T-helper 17 cell (primary cell): Measurements from ENCODE around the gene GFRAL. TPM values are rescaled to one million over a fixed set of nuclear protein-coding genes. Genes with fewer than 3 reads are reported as not detected.
"Not testable (repeated sequence)": the region's sequence is repeated elsewhere in the genome, so short reads cannot be mapped to it uniquely, and the experiment has no call there.

Experiments
- ATAC-seq: fragments of 150-1000 bp; cut with Tn5 transposase; 2 replicates; pipeline ENCODE4 v1.10.0; 2021; ENCODE audit warnings: mild to moderate bottlenecking, moderate library complexity
- DNase-seq, 3 donors: peaks; one replicate each; pipeline versions ENCODE4 v3.0.0 to v3.0.0-alpha.2; 2020 to 2021
- H3K9me3 ChIP-seq: one replicate; pipeline ENCODE4 v1.7.0; 2013; ENCODE audit warnings: low read length, mild to moderate bottlenecking; ENCODE audit not compliant: control insufficient read depth, poor library complexity, severe bottlenecking
- H3K27ac Mint-ChIP-seq: one replicate; pipeline ENCODE4 v1.8.0; 2022; ENCODE audit warnings: mild to moderate bottlenecking, moderate library complexity, mixed read lengths
- H3K27me3 Mint-ChIP-seq: one replicate; pipeline ENCODE4 v1.8.0; 2022; ENCODE audit warnings: mixed read lengths
- H3K36me3 Mint-ChIP-seq: one replicate; pipeline ENCODE4 v1.8.0; 2022; ENCODE audit warnings: low read depth, mixed read lengths
- H3K4me1 Mint-ChIP-seq: one replicate; pipeline ENCODE4 v1.8.0; 2022; ENCODE audit warnings: mild to moderate bottlenecking, mixed read lengths
- H3K4me3 Mint-ChIP-seq: one replicate; pipeline ENCODE4 v1.8.0; 2022; ENCODE audit warnings: mild to moderate bottlenecking, moderate library complexity, mixed read lengths
- total RNA-seq, 4 donors: library from RNA in 2 of 4; stranded (reverse) in 2 of 4; gene quantifications; one replicate each; pipeline ENCODE4 v1.2.3 and lab custom pipeline; 2022 to 2026

GFRAL gene
- total RNA-seq (not detected), total RNA-seq (lab: John Stamatoyannopoulos, UW) (0 reads per million in 2 donors)

- Mint-ChIP-seq H3K4me1 (no peaks in the 10 kb centered on the region), H3K36me3 (no peaks in the 10 kb centered on the region), H3K27ac (no peak within 1 kb of the TSS), H3K4me3 (no peak within 1 kb of the TSS), H3K27me3 (no peaks in the 10 kb centered on the region)
- no peaks in the 10 kb centered on the region for H3K9me3 ChIP-seq
- ATAC-seq, result no peak
- DNase-seq, result no peak
Measured at GRCh38 chr6:55327169-55327568, at the start of gene GFRAL. Gene GFRAL, plus strand, starts transcription at chr6:55327469. Its CDS starts 86 bp downstream, at chr6:55327555.

GRCh38 chr6:55277646-55278045 lies 49.6 kb upstream of the GFRAL start:
- Mint-ChIP-seq H3K27ac (no peak overlapping the region), H3K27me3 (no peaks in the 10 kb centered on the region), H3K4me3 (no peak overlapping the region), H3K36me3 (no peaks in the 10 kb centered on the region), H3K4me1 (no peaks in the 10 kb centered on the region)
- ATAC-seq (no peak), DNase-seq (no peak)
- H3K9me3 ChIP-seq, result no peaks in the 10 kb centered on the region

GRCh38 chr6:55281215-55281614 lies 46.1 kb upstream of the GFRAL start:
- no peak for DNase-seq
- H3K36me3 Mint-ChIP-seq, result no peaks in the 10 kb centered on the region
- no peak overlapping the region for H3K4me3 Mint-ChIP-seq
- no peak for ATAC-seq
- H3K27ac Mint-ChIP-seq, result no peak overlapping the region
- H3K27me3 Mint-ChIP-seq, result no peaks in the 10 kb centered on the region
- H3K4me1 Mint-ChIP-seq, result no peaks in the 10 kb centered on the region
- no peaks in the 10 kb centered on the region for H3K9me3 ChIP-seq

- ATAC-seq (no peak), DNase-seq (no peak)
- Mint-ChIP-seq H3K4me1 (no peaks in the 10 kb centered on the region), H3K4me3 (no peak overlapping the region), H3K27ac (no peak overlapping the region), H3K36me3 (no peaks in the 10 kb centered on the region), H3K27me3 (no peaks in the 10 kb centered on the region)
- no peaks in the 10 kb centered on the region for H3K9me3 ChIP-seq
Measured at GRCh38 chr6:55282115-55282514, 45.2 kb upstream of the GFRAL start.

- Mint-ChIP-seq H3K4me3 (no peak overlapping the region), H3K27ac (no peak overlapping the region), H3K27me3 (no peaks in the 10 kb centered on the region), H3K4me1 (no peaks in the 10 kb centered on the region), H3K36me3 (no peaks in the 10 kb centered on the region)
- DNase-seq, result no peak
- no peak for ATAC-seq
- no peaks in the 10 kb centered on the region for H3K9me3 ChIP-seq
Measured at GRCh38 chr6:55286824-55287223, 40.4 kb upstream of the GFRAL start.

GRCh38 chr6:55290736-55291135 lies 36.5 kb upstream of the GFRAL start:
- H3K27me3 Mint-ChIP-seq, result no peaks in the 10 kb centered on the region
- no peaks in the 10 kb centered on the region for H3K36me3 Mint-ChIP-seq
- H3K4me3 Mint-ChIP-seq, result no peak overlapping the region
- no peak overlapping the region for H3K27ac Mint-ChIP-seq
- no peaks in the 10 kb centered on the region for H3K4me1 Mint-ChIP-seq
- ATAC-seq, result no peak
- no peaks in the 10 kb centered on the region for H3K9me3 ChIP-seq
- no peak for DNase-seq

- Mint-ChIP-seq H3K4me3 (no peak overlapping the region), H3K27ac (no peak overlapping the region), H3K27me3 (no peaks in the 10 kb centered on the region), H3K4me1 (no peaks in the 10 kb centered on the region), H3K36me3 (no peaks in the 10 kb centered on the region)
- DNase-seq (no peak), ATAC-seq (no peak)
- no peaks in the 10 kb centered on the region for H3K9me3 ChIP-seq
Measured at GRCh38 chr6:55293116-55293515, 34.2 kb upstream of the GFRAL start.

DNA sequence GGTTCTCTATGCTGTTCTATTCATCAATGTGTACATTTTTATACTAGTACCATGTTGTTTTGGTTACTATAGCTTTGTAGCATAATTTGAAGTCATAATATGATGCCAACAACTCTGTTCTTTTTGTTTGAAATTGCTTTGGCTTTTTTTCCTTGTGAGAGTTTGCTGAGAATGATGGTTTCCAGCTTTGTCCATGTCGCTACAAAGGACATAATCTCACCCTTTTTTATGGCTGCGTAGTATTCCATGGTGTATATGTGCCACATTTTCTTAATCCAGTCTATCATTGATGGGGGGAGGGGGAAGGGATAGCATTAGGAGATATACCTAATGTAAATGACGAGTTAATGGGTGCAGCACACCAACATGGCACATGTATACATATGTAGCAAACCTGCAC lies 30.1 kb upstream of the GFRAL start:
- not testable (repeated sequence) for H3K4me3 Mint-ChIP-seq, H3K27ac Mint-ChIP-seq, H3K36me3 Mint-ChIP-seq, H3K4me1 Mint-ChIP-seq, H3K9me3 ChIP-seq, H3K27me3 Mint-ChIP-seq, DNase-seq, ATAC-seq

DNA sequence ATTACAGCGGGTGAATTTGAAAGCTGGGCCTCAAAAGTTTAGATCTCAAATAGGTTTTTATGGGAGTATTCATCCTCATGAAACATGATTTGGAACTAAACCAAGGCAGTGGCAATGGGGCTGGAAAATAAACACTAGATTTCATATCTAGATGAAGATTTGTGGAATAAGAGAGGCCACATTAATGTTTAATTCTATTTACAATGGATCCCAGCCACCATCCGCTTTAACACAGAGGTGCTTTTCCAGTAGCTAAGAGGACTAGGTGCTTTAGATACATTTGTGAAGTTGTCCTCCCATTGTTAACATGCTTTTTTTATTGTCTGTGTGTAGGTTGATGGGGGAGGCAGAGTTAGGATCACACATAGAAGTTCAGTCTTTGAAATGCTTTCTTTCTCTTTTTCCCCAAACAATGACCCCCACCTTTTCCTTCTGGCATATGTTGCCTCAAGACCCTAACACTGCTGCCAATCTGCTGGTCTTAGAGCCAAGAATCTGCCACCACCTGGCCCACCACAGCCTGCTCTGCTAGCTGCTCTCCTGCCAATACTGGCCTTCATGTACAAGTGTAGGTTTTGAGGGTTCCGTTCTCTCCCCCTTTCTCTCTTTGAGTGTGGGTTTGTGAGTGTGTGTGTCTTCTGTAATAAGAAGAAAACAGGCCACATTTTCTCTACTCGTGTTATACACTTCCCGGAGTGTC lies 27.8 kb upstream of the GFRAL start:
- no peaks in the 10 kb centered on the region for H3K36me3 Mint-ChIP-seq
- no peak overlapping the region for H3K4me3 Mint-ChIP-seq
- no peaks in the 10 kb centered on the region for H3K27me3 Mint-ChIP-seq
- H3K27ac Mint-ChIP-seq, result no peak overlapping the region
- ATAC-seq, result no peak
- no peaks in the 10 kb centered on the region for H3K9me3 ChIP-seq
- H3K4me1 Mint-ChIP-seq, result no peaks in the 10 kb centered on the region
- DNase-seq, result no peak

DNA sequence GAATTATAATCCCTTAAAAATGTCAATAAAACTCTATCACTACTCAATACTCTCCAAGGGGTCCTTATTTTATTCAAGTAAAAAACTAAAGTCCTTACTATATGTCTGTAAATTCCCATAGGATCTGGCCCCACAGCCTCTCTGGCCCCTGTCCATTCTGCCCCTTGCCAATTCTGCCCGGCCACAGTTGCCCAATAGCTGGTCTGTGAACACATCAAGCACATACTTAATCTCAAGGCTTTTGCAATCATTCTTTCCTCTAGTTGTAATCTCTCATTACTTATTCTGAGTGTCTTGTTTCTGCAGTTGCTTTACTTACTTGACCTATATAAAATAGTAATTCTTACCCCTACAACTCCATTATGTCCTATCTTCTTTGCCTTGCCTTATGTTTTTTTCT lies 22.5 kb upstream of the GFRAL start:
- DNase-seq (no peak), ATAC-seq (no peak)
- no peaks in the 10 kb centered on the region for H3K9me3 ChIP-seq
- Mint-ChIP-seq H3K27ac (no peak overlapping the region), H3K4me3 (no peak overlapping the region), H3K27me3 (no peaks in the 10 kb centered on the region), H3K4me1 (no peaks in the 10 kb centered on the region), H3K36me3 (no peaks in the 10 kb centered on the region)

DNA sequence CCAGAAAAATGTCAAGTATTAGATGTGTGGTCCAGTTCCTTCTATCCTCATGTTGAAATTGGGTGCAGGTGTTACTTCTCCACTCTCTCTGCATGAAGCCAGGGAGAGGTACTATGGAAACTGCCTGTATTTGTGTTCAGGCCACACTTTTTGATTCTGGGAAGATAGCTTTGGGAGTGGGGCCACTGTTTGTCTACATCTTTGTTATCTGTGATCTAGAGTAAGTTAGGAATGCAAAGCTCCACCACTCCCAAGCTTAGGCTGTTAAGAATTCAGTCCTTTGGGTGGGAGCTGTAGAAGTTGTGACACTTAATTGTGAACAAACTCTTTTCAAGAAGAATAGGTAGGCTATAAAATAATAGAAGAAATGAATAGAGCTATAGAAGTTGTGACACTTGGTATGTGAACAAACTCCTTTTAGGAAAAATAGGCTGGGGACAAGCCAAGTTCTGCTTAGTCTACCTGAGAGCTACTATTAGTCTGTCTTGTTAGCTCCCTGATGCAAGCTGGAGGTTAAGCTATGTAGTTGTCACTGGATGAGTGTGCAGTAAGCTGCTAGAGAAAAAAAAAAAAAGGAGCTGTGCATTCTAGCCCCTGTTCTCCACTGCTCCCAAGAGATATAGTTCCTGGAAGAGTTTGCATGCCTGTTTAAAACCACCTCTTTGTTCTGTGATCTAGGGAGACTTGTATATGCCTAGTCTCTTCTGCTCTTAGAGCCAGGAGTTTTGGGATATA lies 7.1 kb upstream of the GFRAL start:
- ATAC-seq, result no peak
- H3K4me3 Mint-ChIP-seq, result no peak overlapping the region
- H3K4me1 Mint-ChIP-seq, result no peaks in the 10 kb centered on the region

DNA sequence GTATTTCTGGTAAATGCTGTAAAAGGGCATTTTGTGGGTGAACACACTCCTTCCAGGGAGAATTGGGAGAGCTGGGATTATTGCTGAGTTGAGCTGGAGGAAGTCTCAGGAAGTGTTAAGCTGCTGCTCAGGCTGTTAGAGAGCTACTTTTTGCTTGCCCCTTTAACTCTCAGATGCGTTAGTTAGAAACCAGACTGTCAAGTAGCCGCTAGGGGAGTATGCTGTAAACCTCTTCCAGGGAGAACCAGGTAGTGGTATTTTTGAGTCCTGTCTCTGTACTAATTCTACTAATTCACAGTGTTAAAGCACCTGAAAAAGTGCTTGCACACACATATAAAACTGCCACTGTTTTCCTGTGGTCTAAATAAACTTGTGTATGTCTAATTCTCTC lies 6.6 kb upstream of the GFRAL start:
- no peak for ATAC-seq
- no peaks in the 10 kb centered on the region for H3K9me3 ChIP-seq
- Mint-ChIP-seq H3K4me3 (no peak overlapping the region), H3K27me3 (no peaks in the 10 kb centered on the region), H3K36me3 (no peaks in the 10 kb centered on the region), H3K27ac (no peak overlapping the region), H3K4me1 (no peaks in the 10 kb centered on the region)
- no peak for DNase-seq

More for the DNA sequence above, 7.1 kb upstream of the GFRAL start:
- no peaks in the 10 kb centered on the region for H3K27me3 Mint-ChIP-seq
- no peaks in the 10 kb centered on the region for H3K9me3 ChIP-seq
- H3K36me3 Mint-ChIP-seq, result no peaks in the 10 kb centered on the region
- no peak for DNase-seq
- no peak overlapping the region for H3K27ac Mint-ChIP-seq

DNA sequence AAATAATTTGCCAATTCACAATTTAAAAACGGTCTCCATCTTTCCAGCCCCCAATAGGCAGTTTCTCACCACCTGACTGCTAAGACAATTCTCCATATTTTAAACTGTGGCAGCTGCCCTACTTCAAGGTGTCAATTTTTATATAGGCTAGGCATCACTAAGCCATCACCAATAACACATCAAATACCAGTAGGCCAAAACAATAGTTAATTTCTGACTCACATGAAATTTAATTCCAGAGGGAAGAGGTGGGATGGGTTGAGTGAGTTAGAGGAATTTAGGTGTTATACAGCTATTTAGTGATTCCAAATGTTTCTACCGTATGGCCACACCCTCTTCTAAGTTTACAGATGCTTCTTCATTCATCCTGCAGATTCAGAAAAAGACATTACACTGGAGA lies 49.9 kb downstream of the GFRAL start:
- Mint-ChIP-seq H3K4me1 (no peaks in the 10 kb centered on the region), H3K4me3 (no peak overlapping the region), H3K27me3 (no peaks in the 10 kb centered on the region), H3K27ac (no peak overlapping the region), H3K36me3 (no peaks in the 10 kb centered on the region)
- DNase-seq (no peak), ATAC-seq (no peak)
- H3K9me3 ChIP-seq, result no peaks in the 10 kb centered on the region

- no peaks in the 10 kb centered on the region for H3K9me3 ChIP-seq
- DNase-seq (no peak), ATAC-seq (no peak)
- H3K36me3 Mint-ChIP-seq, result no peaks in the 10 kb centered on the region
- H3K4me3 Mint-ChIP-seq, result no peak overlapping the region
- no peaks in the 10 kb centered on the region for H3K4me1 Mint-ChIP-seq
- no peak overlapping the region for H3K27ac Mint-ChIP-seq
- H3K27me3 Mint-ChIP-seq, result no peaks in the 10 kb centered on the region
Measured at GRCh38 chr6:55379471-55379870, 52.2 kb downstream of the GFRAL start.
